ENCODE measurements around the gene UBL4B. TPM values are rescaled to one million over a fixed set of nuclear protein-coding genes. Genes with fewer than 3 reads are reported as not detected.

UBL4B gene
- total and polyA plus RNA-seq, 2 experiments from 2014 or later, result not detected

GRCh38 chr1:110064576-110065337 lies 47.5 kb upstream of the UBL4B start:
- Mint-ChIP-seq H3K27ac (no peak overlapping the region), H3K4me1 (peaks cover 5% of the 10 kb centered on the region), H3K9me3 (peaks cover 3% of the 10 kb centered on the region; the same call in 1 of the 3 replicates), H3K27me3 (ENCODE audit: insufficient read depth, low read depth, poor library complexity) (peaks cover 65% of the 10 kb centered on the region), H3K36me3 (ENCODE audit: low read depth) (peaks cover 13% of the 10 kb centered on the region), H3K4me3 (no peak overlapping the region)
- Histone ChIP-seq H3K36me3 (ENCODE audit: insufficient read depth) (no peaks in the 10 kb centered on the region), H3K4me1 (ENCODE audit: insufficient read depth) (peaks cover 11% of the 10 kb centered on the region; the same call in 1 of the 2 replicates), H3K79me2 (replicated peaks; ENCODE audit: insufficient read depth) (no peaks in the 10 kb centered on the region), H4K20me1 (replicated peaks; ENCODE audit: insufficient read depth) (peaks cover 2% of the 10 kb centered on the region; the same call in 1 of the 2 replicates), H3K4me2 (no peak overlapping the region), H3F3A (replicated peaks; ENCODE audit: low read depth) (0 out of 2 replicates have a peak, but pooled peaks cover 4% of the 10 kb centered on the region), H3K4me3 (no peak overlapping the region), H3K27me3 (ENCODE audit: insufficient read depth) (peaks cover 57% of the 10 kb centered on the region), H2AFZ (no peak overlapping the region), H3K27ac (ENCODE audit: low read depth) (no peak overlapping the region), H3K9me2 (ENCODE audit: insufficient read depth) (no peaks in the 10 kb centered on the region)
- TF ChIP-seq STAT1 (IDR thresholded peaks at IDR 0.05; ENCODE audit: unreplicated experiment), result no peak
- TF ChIP-seq EZH2 (IDR thresholded peaks at IDR 0.05; ENCODE audit: low read depth, unreplicated experiment), result no peak
- TF ChIP-seq CREB1 (CRISPR knock-in tag; IDR thresholded peaks at IDR 0.05; ENCODE audit: low read depth), result no peak
- TF ChIP-seq CTCF (conservative IDR thresholded peaks at IDR 0.05; ENCODE audit: low read depth in 2 of 2), result no peak
- TF ChIP-seq JUNB (IDR thresholded peaks at IDR 0.05; ENCODE audit: unreplicated experiment), result no peak
- TF ChIP-seq, protein P1, sequence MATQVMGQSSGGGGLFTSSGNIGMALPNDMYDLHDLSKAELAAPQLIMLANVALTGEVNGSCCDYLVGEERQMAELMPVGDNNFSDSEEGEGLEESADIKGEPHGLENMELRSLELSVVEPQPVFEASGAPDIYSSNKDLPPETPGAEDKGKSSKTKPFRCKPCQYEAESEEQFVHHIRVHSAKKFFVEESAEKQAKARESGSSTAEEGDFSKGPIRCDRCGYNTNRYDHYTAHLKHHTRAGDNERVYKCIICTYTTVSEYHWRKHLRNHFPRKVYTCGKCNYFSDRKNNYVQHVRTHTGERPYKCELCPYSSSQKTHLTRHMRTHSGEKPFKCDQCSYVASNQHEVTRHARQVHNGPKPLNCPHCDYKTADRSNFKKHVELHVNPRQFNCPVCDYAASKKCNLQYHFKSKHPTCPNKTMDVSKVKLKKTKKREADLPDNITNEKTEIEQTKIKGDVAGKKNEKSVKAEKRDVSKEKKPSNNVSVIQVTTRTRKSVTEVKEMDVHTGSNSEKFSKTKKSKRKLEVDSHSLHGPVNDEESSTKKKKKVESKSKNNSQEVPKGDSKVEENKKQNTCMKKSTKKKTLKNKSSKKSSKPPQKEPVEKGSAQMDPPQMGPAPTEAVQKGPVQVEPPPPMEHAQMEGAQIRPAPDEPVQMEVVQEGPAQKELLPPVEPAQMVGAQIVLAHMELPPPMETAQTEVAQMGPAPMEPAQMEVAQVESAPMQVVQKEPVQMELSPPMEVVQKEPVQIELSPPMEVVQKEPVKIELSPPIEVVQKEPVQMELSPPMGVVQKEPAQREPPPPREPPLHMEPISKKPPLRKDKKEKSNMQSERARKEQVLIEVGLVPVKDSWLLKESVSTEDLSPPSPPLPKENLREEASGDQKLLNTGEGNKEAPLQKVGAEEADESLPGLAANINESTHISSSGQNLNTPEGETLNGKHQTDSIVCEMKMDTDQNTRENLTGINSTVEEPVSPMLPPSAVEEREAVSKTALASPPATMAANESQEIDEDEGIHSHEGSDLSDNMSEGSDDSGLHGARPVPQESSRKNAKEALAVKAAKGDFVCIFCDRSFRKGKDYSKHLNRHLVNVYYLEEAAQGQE (IDR thresholded peaks at IDR 0.05; ENCODE audit: unreplicated experiment), result no peak
- ATAC-seq (no peak), DNase-seq (ENCODE audit: low spot score) (no peak)

DNA sequence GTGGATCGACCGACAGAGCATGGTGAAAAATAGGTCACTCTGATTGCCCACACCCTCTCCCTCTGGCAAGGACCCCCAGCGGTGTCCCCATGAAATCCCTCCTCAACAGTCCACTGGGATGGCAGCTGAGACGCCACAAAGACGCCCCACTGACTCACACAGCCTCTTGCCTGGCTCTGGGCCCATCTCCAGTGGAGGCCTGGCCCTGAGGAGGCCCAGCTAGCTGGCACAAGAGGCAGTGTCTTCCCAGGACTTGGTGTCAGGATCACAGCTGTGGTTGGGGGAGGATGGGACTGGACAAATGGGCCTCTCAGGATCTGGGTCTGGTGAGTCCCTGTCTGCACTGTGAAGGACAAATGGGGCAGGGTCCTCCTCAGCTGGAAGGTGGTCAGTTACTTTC lies 46.4 kb upstream of the UBL4B start:
- Mint-ChIP-seq H3K4me3 (no peak overlapping the region), H3K9me3 (peaks cover 3% of the 10 kb centered on the region; the same call in 1 of the 3 replicates), H3K4me1 (peaks cover 6% of the 10 kb centered on the region), H3K27ac (no peak overlapping the region), H3K27me3 (ENCODE audit: insufficient read depth, low read depth, poor library complexity) (peaks cover 68% of the 10 kb centered on the region), H3K36me3 (ENCODE audit: low read depth) (peaks cover 7% of the 10 kb centered on the region)
- no peak overlapping the region for H2AFZ ChIP-seq
- H3K79me2 ChIP-seq (replicated peaks; ENCODE audit: insufficient read depth), result no peaks in the 10 kb centered on the region
- H3K9me2 ChIP-seq (ENCODE audit: insufficient read depth), result no peaks in the 10 kb centered on the region
- 0 out of 2 replicates have a peak, but pooled peaks cover 4% of the 10 kb centered on the region for H3F3A ChIP-seq (replicated peaks; ENCODE audit: low read depth)
- no peak overlapping the region for H3K4me2 ChIP-seq
- peaks cover 67% of the 10 kb centered on the region for H3K27me3 ChIP-seq (ENCODE audit: insufficient read depth)
- no peaks in the 10 kb centered on the region for H3K36me3 ChIP-seq (ENCODE audit: insufficient read depth)
- DNase-seq (ENCODE audit: low spot score) (no peak), ATAC-seq (no peak)
- no peaks in the 10 kb centered on the region; the same call in 1 of the 2 replicates for H4K20me1 ChIP-seq (replicated peaks; ENCODE audit: insufficient read depth)
- H3K4me1 ChIP-seq (ENCODE audit: insufficient read depth), result peaks cover 17% of the 10 kb centered on the region
- no peak overlapping the region for H3K4me3 ChIP-seq
- no peak overlapping the region for H3K27ac ChIP-seq (ENCODE audit: low read depth)
- TF ChIP-seq, protein P1 (IDR thresholded peaks at IDR 0.05; ENCODE audit: unreplicated experiment), result no peak
- TF ChIP-seq CTCF (conservative IDR thresholded peaks at IDR 0.05; ENCODE audit: low read depth in 2 of 2) (no peak), POLR2AphosphoS5 (IDR thresholded peaks at IDR 0.05; ENCODE audit: low read depth) (no peak), ZNF331 (CRISPR knock-in tag; IDR thresholded peaks at IDR 0.05; ENCODE audit: low read depth) (no peak), EZH2phosphoT487 (IDR thresholded peaks at IDR 0.05; ENCODE audit: unreplicated experiment) (no peak), CREB1 (CRISPR knock-in tag; IDR thresholded peaks at IDR 0.05; ENCODE audit: low read depth) (no peak), EZH2 (IDR thresholded peaks at IDR 0.05; ENCODE audit: low read depth, unreplicated experiment) (no peak), NANOG (IDR thresholded peaks at IDR 0.05; ENCODE audit: borderline replicate concordance) (no peak)
